ENCODE data around the gene VPS8.

DNA sequence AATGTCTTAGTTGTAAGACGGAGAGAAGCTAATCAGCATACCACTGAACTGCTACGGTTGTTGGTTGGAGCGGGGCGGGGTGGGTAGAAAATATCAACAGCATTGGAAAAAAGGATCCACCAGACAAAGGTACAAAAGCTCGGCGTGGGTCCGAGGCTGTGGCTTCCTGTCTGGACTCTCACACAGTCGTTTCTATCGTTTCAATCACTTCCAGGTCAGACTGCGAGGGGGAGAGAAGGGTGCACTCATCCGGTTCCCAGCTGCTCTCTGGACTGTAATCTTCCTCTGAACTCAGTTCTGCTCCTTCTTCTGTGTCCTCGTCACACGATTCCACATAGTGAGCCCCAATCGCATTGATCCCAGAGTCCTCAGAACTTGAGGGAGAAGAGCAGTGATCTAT is 270.9 kb downstream of the VPS8 start:
- TF ChIP-seq EP300 (IDR thresholded peaks at IDR 0.05): no peak
- TF ChIP-seq POLR2A (IDR thresholded peaks at IDR 0.05; ENCODE audit: low read length): no peak

Data from A549 (cell line).